ENCODE results near the gene TNFRSF25. TPM values are rescaled to one million over a fixed set of nuclear protein-coding genes. Genes with fewer than 3 reads are reported as not detected.

Gene TNFRSF25
- total and polyA plus RNA-seq, 10 of the 15 experiments (the other 5 are each of a cell fraction or from before 2014, with no cell fraction given), result 0.23 to 8.6 (median 0.46) TPM; not detected in 5

DNA sequence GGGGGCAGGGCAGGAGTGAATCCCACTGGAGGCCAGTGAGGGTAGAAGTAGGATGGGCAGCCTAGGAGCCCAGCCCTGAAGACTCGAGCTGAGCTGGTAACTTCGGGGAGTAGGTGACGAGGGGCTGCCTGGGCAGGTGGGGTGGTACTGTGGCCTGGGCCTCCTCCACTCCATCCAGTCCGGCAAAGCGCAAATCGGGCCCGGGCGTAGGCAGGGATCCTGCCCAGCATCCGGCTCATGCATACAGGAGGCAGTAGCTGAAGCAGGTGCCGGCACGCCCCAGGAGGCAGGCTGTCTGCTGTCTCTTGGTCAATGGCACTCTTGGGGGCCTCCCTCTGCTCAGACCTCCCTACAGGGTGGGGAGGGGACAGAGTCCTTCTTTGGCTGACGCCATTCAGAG, 1.3 kb upstream of the TNFRSF25 start:
- H3K4me3 ChIP-seq, result no peak overlapping the region
- no peak for ATAC-seq
- ChIA-PET SMC1A (ENCODE audit: uncharacterized antibody, unreplicated experiment) (no interaction called here), POLR2A (no interaction called here), RAD21 (ENCODE audit: unreplicated experiment) (no interaction called here), CTCF (interaction anchor here (0.6 to 1.9 kb wide), 3 partner anchors 9 to 87 kb away, joined by 3 to 5 read pairs (median 3); partner anchors contain the start of gene NOL9)
- H3K9me3 ChIP-seq (replicated peaks; ENCODE audit: control insufficient read depth, insufficient read depth, low read length), result no peaks in the 10 kb centered on the region
- no peak for TF ChIP-seq TCF3 (IDR thresholded peaks at IDR 0.05; ENCODE audit: borderline replicate concordance, insufficient read depth, low read depth, low read length)
- TF ChIP-seq NKRF (conservative IDR thresholded peaks at IDR 0.05), result no peak
- no peak for TF ChIP-seq PAX5 (IDR thresholded peaks at IDR 0.05; ENCODE audit: borderline replicate concordance, low read depth, low read length)
- H3K27me3 ChIP-seq (replicated peaks in 1 of 2; ENCODE audit: control insufficient read depth in 2 of 2, insufficient read depth in 2 of 2, low read length in 1 of 2), result peaks cover 0 to 3% of the 10 kb centered on the region in 2 experiments; a peak in 3 of 4 replicates
- no peaks in the 10 kb centered on the region for H3K79me2 ChIP-seq (ENCODE audit: control insufficient read depth, insufficient read depth, low read length)
- WGBS (ENCODE audit: insufficient coverage, insufficient replicate concordance, low lambda C conversion rate, missing lambda C conversion rate), result 63% methylated on average over 12 of the region's 12 CpGs
- H3K36me3 ChIP-seq (ENCODE audit: control insufficient read depth in 2 of 2, insufficient read depth in 2 of 2, low read length in 1 of 2), result no peaks in the 10 kb centered on the region
- BruUV-seq (replicated peaks), result no TSS peak
- no peak overlapping the region for H3K27ac ChIP-seq (ENCODE audit: control insufficient read depth, insufficient read depth)
- no peak for DNase-seq (ENCODE audit: low read depth, low spot score)
- no peak overlapping the region for H2AFZ ChIP-seq (ENCODE audit: control insufficient read depth, low read depth, low read length)
- intact Hi-C loops (cut with micrococcal nuclease; ENCODE audit: unreplicated experiment), result no loop called here
- in situ Hi-C loops (cut with MboI), result no loop called here
- no peak overlapping the region for H3K4me2 ChIP-seq (ENCODE audit: control insufficient read depth, insufficient read depth)
- no peak for FAIRE-seq
- no peaks in the 10 kb centered on the region for H3K4me1 ChIP-seq (ENCODE audit: control insufficient read depth, insufficient read depth, low read length)
- no peaks in the 10 kb centered on the region for H4K20me1 ChIP-seq (ENCODE audit: control insufficient read depth, insufficient read depth)
- H3K9ac ChIP-seq (ENCODE audit: control insufficient read depth, insufficient read depth, low read length), result no peak overlapping the region

DNA sequence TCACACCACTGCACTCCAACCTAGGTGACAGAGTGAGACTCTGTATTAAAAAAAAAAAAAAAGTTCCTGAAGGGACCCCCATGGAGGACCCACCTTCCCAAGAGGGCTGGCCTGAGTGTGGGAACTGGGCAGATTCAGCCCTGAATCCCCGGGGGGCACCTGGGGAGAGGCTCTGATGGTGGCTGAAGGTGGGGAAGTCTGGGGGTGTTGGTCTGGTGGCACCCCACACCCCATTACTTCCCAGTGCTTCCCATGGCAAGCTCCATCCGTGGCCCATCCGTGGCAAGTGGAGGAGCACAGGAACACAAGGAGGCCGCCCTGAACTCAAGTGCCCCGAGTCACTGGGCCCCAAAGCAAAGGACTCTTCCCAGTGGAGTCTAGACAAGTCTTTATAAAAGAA, 778 bp upstream of the TNFRSF25 start:
- Histone ChIP-seq H4K20me1 (ENCODE audit: control insufficient read depth, insufficient read depth) (no peaks in the 10 kb centered on the region), H3K27ac (ENCODE audit: control insufficient read depth, insufficient read depth) (no peak overlapping the region), H3K9me3 (replicated peaks; ENCODE audit: control insufficient read depth, insufficient read depth, low read length) (no peaks in the 10 kb centered on the region), H2AFZ (ENCODE audit: control insufficient read depth, low read depth, low read length) (no peak overlapping the region), H3K9ac (ENCODE audit: control insufficient read depth, insufficient read depth, low read length) (no peak overlapping the region), H3K4me1 (ENCODE audit: control insufficient read depth, insufficient read depth, low read length) (no peaks in the 10 kb centered on the region), H3K4me2 (ENCODE audit: control insufficient read depth, insufficient read depth) (no peak overlapping the region), H3K27me3 (replicated peaks in 1 of 2; ENCODE audit: control insufficient read depth in 2 of 2, insufficient read depth in 2 of 2, low read length in 1 of 2) (peaks cover 0 to 3% of the 10 kb centered on the region in 2 experiments; a peak in 3 of 4 replicates), H3K79me2 (ENCODE audit: control insufficient read depth, insufficient read depth, low read length) (no peaks in the 10 kb centered on the region), H3K36me3 (ENCODE audit: control insufficient read depth in 2 of 2, insufficient read depth in 2 of 2, low read length in 1 of 2) (no peaks in the 10 kb centered on the region), H3K4me3 (no peak overlapping the region)
- ATAC-seq (no peak), FAIRE-seq (no peak), DNase-seq (ENCODE audit: low read depth, low spot score) (no peak)
- intact Hi-C loops (cut with micrococcal nuclease; ENCODE audit: unreplicated experiment) (no loop called here), in situ Hi-C loops (cut with MboI) (no loop called here)
- no TSS peak for BruUV-seq (replicated peaks)
- WGBS (ENCODE audit: insufficient coverage, insufficient replicate concordance, low lambda C conversion rate, missing lambda C conversion rate), result 35% methylated on average over 5 of the region's 5 CpGs
- ChIA-PET SMC1A (ENCODE audit: uncharacterized antibody, unreplicated experiment) (interaction anchor here (1.2 kb wide), 1 partner anchor 22 kb away, joined by 3 read pairs; no protein-coding TSS in a partner anchor), RAD21 (ENCODE audit: unreplicated experiment) (no interaction called here), CTCF (interaction anchor here (0.9 to 1.9 kb wide), 3 partner anchors 10 to 88 kb away, joined by 3 to 5 read pairs (median 5); partner anchors contain the start of gene NOL9), POLR2A (no interaction called here)
- TF ChIP-seq SMAD5 (IDR thresholded peaks at IDR 0.05; ENCODE audit: low read depth) (no peak), IRF3 (IDR thresholded peaks at IDR 0.05) (no peak), ZBTB4 (CRISPR knock-in tag; IDR thresholded peaks at IDR 0.05) (no peak), E2F8 (IDR thresholded peaks at IDR 0.05; ENCODE audit: low read depth, partially characterized antibody) (no peak)
